ENCODE measurements around the gene SIPA1L3. TPM values are rescaled to one million over a fixed set of nuclear protein-coding genes. Genes with fewer than 3 reads are reported as not detected.
A peak's percentile ranks its signal among the peaks of the same experiment; 100 is the strongest.

Gene SIPA1L3
- total RNA-seq, 1 donor from 2014 or later, result 8.8 TPM

DNA sequence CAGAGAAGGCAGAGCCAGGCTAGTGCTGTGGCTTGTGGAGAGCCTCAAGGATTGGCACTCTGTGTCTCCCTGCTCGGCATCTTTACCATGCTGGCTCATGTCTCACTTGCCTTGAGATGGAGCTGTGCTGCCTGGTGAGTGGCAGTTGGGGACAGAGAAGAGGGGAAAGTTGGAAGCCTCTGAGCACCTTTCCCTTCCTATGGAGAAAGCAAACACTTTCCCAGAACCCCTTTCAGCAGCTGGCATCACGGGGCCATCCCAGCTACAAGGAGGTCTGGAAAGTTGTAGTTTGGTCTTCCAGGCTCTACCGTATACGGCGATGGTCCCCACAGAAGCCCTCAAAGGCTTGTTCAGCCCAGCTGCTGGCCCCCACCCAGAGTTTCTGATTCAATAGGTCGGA, 258.3 kb downstream of the SIPA1L3 start:
- Histone ChIP-seq H3K27ac (replicated peaks) (no peak overlapping the region), H3K36me3 (peaks cover 66% of the 10 kb centered on the region), H3K4me1 (no peaks in the 10 kb centered on the region), H3K9me3 (replicated peaks) (peaks cover 17% of the 10 kb centered on the region), H3K27me3 (ENCODE audit: low read depth) (no peaks in the 10 kb centered on the region), H3K4me3 (no peak overlapping the region)
- no peak for DNase-seq
- intact Hi-C loops (cut with micrococcal nuclease), result no loop called here
- TF ChIP-seq, protein P1, sequence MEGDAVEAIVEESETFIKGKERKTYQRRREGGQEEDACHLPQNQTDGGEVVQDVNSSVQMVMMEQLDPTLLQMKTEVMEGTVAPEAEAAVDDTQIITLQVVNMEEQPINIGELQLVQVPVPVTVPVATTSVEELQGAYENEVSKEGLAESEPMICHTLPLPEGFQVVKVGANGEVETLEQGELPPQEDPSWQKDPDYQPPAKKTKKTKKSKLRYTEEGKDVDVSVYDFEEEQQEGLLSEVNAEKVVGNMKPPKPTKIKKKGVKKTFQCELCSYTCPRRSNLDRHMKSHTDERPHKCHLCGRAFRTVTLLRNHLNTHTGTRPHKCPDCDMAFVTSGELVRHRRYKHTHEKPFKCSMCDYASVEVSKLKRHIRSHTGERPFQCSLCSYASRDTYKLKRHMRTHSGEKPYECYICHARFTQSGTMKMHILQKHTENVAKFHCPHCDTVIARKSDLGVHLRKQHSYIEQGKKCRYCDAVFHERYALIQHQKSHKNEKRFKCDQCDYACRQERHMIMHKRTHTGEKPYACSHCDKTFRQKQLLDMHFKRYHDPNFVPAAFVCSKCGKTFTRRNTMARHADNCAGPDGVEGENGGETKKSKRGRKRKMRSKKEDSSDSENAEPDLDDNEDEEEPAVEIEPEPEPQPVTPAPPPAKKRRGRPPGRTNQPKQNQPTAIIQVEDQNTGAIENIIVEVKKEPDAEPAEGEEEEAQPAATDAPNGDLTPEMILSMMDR (IDR thresholded peaks at IDR 0.05; ENCODE audit: borderline replicate concordance), result no peak

DNA sequence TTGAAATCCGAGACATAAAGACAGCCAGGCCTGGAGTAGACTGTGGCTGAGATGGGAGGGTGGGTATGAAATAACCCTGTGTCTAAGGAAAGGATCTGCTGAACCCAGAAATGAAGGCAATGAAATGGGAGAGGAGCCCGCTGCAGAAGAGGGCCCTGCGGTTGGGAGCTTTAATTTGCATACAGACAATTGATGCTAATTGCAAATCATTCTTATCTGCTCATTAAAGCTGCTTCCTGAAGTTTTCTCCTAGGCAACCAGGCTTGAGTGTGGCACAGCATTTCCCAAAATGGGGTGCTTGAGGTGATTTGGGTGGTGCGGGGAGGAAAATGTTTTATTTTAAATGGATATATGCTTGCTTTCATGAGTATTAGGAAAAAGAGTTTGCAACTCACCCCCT, 261.6 kb downstream of the SIPA1L3 start:
- H3K4me1 ChIP-seq, result peaks cover 12% of the 10 kb centered on the region
- H3K36me3 ChIP-seq, result peaks cover 42% of the 10 kb centered on the region
- no peak overlapping the region for H3K4me3 ChIP-seq
- no peak overlapping the region for H3K27ac ChIP-seq (replicated peaks)
- DNase-seq, result no peak
- H3K9me3 ChIP-seq (replicated peaks), result no peaks in the 10 kb centered on the region
- intact Hi-C loops (cut with micrococcal nuclease), result no loop called here
- no peaks in the 10 kb centered on the region for H3K27me3 ChIP-seq (ENCODE audit: low read depth)
- TF ChIP-seq, protein P1 (IDR thresholded peaks at IDR 0.05; ENCODE audit: borderline replicate concordance), result no peak

DNA sequence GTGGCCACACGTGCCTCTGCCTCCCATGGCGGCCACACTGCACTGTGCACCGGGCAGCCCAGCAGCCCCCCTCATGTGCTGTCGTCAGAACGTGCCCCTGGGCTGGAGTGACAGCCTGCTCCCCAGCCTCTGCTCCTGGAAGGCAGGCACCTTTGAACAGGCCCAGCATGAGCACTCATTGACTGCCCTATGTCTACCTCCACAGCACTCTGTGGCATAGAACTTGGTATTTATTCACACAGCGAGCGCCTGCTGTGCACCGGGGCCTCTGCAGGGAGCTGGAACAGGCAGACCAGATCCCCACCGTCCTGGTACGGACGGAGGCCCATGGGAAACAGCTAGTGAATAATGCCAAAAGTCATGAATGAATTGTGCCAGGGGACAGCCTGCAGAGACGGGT, 263.3 kb downstream of the SIPA1L3 start:
- no peak for DNase-seq
- H3K27me3 ChIP-seq (ENCODE audit: low read depth), result no peaks in the 10 kb centered on the region
- TF ChIP-seq, protein P1 (IDR thresholded peaks at IDR 0.05; ENCODE audit: borderline replicate concordance), result no peak
- H3K36me3 ChIP-seq, result peaks cover 25% of the 10 kb centered on the region
- intact Hi-C loops (cut with micrococcal nuclease), result no loop called here
- peaks cover 12% of the 10 kb centered on the region for H3K4me1 ChIP-seq
- H3K4me3 ChIP-seq, result no peak overlapping the region
- no peak overlapping the region for H3K27ac ChIP-seq (replicated peaks)
- H3K9me3 ChIP-seq (replicated peaks), result no peaks in the 10 kb centered on the region

DNA sequence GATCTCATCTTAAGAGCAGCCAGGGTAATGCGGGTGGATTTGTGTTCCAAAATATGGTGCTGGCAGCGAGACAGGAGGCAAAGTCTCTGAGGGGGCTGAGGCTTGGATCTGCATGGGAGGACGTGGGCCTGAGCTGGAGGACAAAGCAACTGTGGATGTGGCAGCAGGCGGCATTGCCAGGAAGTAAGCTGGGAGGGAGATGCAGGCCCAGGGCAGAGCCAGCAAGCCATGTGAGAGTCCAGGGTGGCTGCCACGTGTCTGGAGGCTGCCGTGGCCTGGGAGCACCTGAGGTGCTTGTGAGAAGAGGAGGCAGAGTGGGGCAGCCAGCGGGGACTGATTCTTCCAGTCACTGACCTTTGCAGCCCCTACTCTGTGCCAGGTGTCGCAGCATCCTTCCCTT, 265.0 kb downstream of the SIPA1L3 start:
- Histone ChIP-seq H3K9me3 (replicated peaks) (no peaks in the 10 kb centered on the region), H3K36me3 (peaks cover 11% of the 10 kb centered on the region), H3K4me1 (peaks cover 12% of the 10 kb centered on the region), H3K4me3 (no peak overlapping the region), H3K27me3 (ENCODE audit: low read depth) (no peaks in the 10 kb centered on the region), H3K27ac (replicated peaks) (peak overlapping the region; percentile 84)
- intact Hi-C loops (cut with micrococcal nuclease), result no loop called here
- TF ChIP-seq, protein P1 (IDR thresholded peaks at IDR 0.05; ENCODE audit: borderline replicate concordance), result no peak
- peak; percentile 41 for DNase-seq

DNA sequence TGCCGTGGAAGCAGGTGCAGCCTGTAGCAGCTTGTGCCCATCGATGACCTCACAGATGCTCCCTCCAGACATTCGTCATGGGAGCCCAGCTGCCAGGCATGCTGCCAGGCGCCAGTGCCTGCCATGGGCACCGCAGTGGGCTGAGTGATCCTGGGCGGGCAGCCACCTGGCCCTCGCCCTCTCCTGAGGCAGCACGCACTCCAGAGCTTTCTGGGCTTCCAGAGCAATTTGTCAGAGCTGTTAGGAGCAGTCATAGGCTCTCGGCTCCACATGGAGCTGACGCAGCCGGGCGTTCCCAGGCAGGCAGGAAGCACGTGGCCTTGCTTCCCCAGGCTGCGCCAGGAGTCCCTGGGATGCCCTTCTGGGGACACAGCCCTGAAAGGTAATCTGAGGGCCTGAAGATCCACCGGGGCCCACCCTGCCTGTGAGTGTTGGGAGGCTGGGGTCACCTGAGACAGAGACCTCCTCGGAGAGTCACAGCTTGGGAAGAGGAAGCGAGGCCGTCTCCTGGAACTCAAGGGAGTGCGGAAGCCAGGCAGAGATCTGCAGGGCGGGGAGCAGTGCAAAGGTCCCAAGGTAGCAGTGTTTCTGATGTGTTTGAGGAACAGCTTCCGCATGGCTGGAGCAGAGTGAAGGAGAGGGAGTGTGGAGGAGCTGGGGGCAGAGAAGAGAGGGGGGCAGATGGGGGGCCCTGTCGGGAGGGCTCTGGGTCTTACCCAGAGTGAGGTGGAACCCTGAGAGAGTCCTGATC, 266.5 kb downstream of the SIPA1L3 start:
- Histone ChIP-seq H3K27me3 (ENCODE audit: low read depth) (no peaks in the 10 kb centered on the region), H3K36me3 (peaks cover under 1% of the 10 kb centered on the region), H3K4me3 (peak overlapping the region; percentile 43), H3K9me3 (replicated peaks) (no peaks in the 10 kb centered on the region), H3K27ac (replicated peaks) (peak overlapping the region; percentile 84), H3K4me1 (peaks cover 12% of the 10 kb centered on the region)
- intact Hi-C loops (cut with micrococcal nuclease), result no loop called here
- TF ChIP-seq, protein P1 (IDR thresholded peaks at IDR 0.05; ENCODE audit: borderline replicate concordance), result no peak
- DNase-seq, result peak; percentile 86
